Left renal cortex interstitium (tissue), 4 donors: ENCODE results near the gene USP6NL. TPM values are rescaled to one million over a fixed set of nuclear protein-coding genes. Genes with fewer than 3 reads are reported as not detected.

ENCODE experiments used
- DNase-seq, 4 donors: peaks; one replicate each; pipeline ENCODE4 v3.0.0-alpha.2; 2013; ENCODE audit warnings: low read depth in 4 of 4, low spot score in 2 of 4, missing footprints in 1 of 4
- polyA plus RNA-seq, 4 donors: library from polyadenylated mRNA; unstranded; fragments of 120-200 nt; gene quantifications; one replicate each; pipeline ENCODE4 v1.2.1, GENCODE V29; 2013; ENCODE audit not compliant: insufficient read length in 4 of 4

USP6NL gene
- polyA plus RNA-seq, 4 donors: 26.1 to 30.3 (median 27.4) TPM

DNA sequence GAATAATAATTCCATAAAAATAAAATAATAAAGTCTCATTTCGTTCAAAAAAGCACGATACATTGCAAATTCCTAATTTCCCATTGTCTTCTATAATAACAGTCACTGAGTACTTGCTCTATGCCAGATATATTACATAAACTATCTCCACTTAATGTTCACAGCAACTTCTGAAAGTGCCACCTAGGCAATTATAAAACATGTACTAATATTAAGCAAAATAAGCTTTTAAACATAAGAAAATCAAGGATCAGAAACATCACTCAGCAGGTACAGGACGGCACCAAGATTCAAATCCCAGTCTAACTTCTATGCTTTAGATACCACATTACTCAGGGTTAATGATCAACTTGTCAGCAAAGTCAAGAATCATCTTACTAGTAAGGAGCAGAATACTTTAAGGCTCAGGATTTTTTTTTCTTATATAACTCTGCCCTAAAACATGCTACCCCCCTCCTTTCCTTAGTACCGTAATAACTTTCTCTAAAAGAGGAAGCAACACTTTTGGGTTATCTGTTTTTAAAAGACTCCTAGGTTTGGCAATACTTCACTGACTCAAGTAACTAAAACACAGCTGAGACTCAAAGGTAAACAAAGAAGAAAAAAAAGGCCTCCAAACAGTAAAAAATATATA, 51.3 kb downstream of the USP6NL start:
- DNase-seq: peak in 1 of 4 donors; percentile 33

DNA sequence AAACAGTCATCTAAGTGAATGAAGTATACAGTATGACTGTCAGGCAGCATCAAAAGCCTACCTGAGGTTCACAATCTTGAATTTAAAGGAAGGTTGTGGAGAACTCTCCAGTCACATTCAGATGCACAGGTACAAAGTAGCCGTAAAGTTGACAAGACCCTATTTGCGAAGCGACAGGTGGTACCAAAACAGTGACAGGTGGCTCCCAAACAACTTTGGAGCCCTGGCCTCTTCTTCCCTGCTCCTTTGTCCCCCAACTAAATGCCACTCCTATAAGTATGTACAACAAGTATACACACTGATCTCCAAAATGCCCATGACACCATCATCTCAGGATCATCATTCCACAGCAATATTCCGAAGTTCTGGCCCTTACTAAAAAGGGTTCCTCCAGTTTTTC, 53.5 kb downstream of the USP6NL start:
- DNase-seq: no peak

DNA sequence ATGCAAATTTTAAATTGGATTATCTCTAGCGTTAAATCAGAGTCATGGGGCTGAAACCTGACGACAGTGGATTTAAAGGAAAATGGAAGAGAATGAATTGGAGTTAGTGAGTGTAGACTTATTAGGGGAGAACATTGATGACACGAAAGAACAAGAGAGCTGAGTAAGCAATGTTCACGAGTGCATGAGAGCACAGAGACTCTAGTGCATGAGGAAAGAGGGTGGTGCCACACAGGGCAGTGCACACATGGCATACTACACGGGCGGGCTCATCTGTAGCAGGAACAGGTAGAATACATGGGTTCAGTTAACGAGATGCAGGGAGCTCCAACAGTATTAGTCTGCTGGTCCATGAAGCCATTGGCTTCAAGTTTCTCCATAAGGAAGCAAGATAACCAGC, 53.9 kb downstream of the USP6NL start:
- no peak for DNase-seq

DNA sequence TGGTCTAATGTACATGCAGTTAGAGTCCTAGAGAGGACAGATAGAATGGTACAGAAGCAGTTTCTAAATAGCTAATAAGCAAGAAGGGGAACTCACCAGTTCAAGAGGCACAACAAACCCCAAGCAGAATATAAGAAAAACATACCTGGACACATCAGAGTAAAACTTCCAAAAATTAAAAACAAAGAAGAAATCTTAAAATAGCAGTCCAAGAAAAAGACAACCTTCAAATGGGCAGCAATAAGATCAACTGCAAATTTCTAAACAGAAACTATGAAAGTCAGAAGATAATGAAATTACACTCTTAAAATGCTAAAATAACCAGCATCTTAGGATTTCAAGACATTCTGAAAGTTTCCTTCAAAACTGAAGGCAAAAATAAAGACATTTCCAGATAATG, 55.9 kb downstream of the USP6NL start:
- no peak for DNase-seq

DNA sequence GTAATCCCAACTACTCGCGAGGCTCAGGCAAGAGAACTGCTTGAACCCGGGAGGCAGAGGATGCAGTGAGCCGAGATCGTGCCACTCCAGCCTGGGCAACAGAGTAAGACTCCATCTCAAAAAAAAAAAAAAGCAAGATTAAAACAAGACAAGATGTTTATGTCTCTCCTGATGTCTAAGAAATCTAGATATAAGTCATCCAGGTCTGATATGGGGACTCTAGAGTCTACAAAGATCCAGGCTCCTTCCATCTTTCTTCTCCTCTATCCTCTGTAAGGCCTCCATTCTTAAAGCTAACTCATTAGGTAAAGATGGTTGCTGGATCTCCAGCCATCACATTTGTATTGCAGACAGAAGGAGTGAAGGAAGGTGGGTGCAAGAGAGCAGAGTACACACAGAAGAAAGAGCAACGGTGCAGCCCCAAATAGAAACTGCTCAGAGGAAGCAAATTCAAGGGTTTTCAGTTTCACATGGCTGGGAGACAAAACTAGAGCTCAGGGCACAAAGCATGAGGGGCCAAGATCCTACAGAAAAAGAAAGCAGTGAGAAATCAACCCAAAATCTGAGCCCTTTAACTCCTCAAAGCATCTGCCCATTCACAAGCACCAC, 57.6 kb downstream of the USP6NL start:
- no peak for DNase-seq

DNA sequence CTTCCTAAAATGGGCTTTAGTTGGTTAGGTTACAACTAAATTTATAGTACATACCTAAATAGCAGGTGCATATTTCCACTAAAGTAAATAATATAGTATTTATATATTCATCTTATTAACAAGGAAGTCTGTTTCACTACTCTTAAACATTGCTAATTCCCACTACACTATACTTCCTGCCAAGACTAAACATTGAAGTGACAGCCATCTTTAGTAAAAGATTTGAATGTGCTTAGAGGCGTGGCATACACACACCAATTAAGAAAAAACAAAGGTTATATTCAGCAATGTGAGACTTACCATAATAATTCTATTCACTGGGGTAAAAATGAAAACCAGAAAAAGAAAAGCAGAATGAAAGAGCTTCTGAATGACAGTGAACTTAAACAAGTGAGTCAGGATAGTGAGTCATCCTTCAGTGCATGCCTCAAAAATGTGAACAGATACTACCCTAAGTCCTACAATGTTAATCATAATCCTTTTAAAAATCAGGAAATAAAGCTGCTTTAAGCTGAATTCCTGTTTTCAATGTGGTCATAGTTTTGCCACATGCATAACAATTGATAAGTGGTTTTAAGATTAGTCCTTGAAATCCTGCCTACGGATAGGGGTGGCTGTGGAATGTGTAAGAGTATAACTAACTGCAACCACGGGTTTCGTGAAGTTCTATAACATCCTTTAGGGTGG, 59.4 kb downstream of the USP6NL start:
- no peak for DNase-seq

DNA sequence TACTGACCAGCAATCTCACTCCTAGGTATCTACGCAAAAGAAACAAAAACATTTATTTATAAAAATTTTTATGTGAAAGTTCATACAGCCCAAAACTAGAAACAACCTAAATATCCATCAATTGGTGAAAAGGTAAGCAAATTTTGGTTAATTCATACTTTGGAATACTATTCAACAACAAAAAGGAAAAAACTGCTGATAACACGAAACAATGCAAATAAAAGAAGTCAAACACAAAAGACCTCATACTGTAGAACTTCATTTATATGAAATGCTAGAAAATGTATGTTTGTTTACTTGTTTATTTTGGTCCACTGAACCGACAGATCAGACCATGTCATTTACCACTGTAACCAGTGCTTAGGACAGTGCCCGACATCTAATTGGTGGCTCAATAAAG, 60.3 kb downstream of the USP6NL start:
- no peak for DNase-seq

DNA sequence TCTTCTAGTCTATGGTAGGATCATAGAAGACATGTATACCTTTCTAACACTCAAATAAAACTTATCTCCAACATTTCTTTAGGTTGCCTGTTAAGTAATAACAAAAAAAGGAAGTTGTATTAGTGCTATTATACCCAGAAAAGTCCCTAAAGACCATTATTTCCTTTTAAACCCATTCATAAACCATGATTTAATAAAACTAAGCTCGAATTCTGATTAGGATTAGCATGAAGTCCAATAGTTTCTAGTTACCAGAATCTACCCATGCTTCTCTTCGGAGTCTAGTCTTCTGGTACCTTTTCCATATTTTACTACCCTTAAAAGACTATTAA, 62.7 kb downstream of the USP6NL start:
- no peak for DNase-seq

DNA sequence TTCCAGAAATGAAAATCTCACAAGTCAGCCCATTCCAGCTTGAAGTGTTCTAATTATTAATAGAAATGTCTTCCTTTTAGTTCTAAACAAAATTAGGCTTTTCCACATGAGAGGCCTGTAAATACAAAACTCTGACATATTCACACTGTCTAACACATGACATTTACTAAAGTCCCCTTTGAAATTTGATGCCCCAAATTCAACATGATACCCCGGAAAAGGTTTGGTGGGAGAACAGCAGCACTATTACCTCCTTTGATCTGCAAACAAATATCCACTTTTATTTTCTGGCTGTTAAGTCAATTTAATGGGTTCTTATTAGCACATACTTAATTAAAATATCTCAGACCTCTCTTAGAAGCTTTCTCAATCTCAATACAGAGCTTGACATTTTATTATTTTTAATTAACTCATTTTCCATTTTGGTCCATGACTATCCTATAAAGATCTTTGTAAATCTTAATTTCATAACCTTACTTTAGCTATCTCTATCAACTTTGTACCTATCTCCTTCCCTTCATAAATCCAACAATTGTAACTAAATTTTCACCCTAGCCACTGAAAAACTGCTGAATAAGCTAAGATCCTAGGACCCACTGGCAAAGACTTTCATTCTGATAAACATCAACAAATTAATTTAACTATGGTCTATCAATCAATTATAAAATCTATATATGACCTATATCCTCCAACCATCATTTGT, 63.2 kb downstream of the USP6NL start:
- peak in 1 of 4 donors; percentile 38 for DNase-seq

DNA sequence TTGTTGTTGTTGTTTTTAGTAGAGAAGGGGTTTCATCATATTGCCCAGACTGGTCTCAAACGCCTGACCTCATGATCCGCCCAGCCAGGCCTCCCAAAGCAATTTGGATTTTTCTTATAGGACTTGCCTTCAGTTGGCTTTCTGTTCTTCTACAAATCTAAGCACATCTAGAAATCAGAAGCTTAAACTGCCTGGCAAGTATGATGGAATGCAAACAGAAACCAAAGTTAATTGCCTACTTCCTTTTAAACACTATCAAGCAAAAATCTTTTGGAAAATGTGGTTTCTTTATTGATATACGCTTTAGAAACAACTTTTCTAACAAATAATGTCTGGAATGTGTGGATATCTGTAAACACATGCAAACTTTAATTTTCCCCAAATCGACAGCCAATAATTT, 64.9 kb downstream of the USP6NL start:
- no peak for DNase-seq

DNA sequence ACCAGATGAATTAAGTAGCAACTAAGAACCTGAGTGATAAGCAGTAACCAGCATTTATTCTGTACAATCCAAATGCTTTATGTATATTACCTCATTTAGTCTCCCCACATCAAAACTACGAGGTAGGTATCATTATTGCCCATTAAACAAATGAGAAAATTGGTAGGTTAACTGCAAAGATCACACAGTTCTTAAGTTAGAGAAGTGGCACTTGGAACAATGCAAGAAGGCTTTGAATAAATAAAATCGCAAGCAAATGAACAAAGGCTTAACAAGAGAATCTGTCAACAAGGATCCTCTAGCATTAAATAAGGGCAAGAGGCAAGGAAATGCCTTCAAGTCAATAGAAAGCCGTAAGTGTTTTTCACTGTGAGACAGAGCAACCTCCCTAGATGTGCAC, 70.2 kb downstream of the USP6NL start:
- no peak for DNase-seq

DNA sequence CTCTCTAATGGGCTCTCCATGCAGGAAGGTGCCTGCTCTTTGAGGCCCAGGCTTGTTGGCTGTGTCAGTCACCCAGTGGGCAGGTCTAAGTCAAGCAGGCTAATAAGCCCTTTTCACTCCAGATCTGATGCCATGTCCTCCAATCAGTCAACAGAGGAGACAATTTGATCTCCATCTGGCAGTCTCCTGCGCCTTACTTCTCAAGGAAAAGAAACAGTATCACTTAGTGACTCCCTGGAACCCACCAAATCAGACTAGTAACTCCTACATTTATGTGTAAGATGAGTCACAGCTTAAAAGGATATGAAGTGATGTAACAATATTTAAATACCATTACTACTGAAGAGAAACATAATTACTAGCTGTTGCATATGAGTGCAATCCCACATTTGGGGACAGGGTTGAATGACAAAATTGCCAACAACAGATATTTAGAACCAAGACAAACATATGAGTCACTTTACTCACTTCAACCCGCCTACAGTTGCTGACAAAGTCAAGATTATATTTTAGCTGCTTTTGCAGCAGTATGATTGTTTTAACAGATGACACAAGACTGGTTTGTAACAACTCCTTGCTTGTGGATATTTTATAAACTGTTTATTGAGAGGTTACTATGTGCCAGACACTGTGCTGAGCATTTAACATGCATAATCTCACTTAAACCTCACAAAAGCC, 72.1 kb downstream of the USP6NL start:
- DNase-seq: no peak

DNA sequence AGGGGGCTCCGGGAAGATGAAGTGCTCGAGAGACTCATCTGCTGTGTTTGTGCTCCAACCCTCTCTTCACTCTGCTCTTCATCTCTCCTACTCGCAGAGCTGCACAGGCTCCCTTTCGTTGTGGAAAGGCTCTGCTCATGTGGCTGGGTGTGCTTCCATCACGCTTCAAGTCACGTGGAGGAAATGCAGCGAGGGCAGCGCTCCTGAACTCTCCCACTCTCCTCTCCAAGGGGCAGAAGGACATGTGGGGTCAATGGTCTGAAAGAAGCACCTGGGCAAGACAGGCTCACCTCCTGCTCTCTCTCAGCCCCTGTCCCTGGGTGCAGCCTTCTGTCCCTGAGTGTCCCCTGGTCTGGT, 72.6 kb downstream of the USP6NL start:
- no peak for DNase-seq

DNA sequence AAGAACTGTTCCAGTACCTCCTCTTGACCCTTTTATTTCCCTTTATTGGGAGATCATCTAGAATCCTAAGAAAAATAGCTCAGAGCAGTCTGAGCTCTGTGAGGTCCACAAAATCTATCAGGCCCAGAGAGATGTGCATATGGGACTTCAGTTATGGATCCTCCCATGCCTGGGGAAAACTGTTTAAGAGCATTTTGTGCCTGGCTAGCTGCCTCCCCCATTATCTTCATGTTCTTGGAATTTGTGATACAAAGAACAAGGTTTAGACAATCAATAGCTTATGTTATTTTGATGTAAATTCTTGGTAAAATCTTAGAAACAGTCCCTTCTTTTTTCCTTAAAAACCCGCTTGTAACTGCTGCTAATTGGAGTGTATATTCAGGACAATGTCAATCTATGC, 75.2 kb downstream of the USP6NL start:
- no peak for DNase-seq

DNA sequence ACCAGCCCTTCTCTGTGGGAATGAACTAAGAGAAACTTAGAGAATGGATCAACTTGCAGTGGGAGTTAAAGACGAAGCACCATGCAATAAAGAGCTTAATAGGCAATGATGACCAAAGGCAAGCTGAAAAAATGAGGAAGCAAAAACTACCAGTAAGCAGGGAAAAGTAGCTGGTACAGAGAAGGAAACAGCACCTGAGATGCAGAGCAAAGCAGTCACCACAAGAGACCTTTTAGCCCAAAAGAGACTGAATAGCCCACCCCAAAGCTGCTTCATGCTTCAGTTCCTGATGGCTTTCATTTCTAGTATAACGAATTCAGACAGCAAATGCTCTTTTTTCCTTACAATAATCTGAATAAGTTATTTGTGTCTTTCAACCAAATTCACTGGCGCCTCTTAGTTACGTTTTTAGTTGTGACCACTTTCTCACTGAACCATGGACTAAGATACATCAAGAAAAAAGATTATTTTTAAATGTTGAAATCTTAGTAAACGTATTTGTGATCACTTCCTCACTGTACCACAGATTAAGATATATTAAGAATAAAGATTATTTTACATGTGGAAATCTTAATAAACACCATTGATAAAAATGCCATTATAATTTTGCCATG, 76.0 kb downstream of the USP6NL start:
- DNase-seq: no peak

DNA sequence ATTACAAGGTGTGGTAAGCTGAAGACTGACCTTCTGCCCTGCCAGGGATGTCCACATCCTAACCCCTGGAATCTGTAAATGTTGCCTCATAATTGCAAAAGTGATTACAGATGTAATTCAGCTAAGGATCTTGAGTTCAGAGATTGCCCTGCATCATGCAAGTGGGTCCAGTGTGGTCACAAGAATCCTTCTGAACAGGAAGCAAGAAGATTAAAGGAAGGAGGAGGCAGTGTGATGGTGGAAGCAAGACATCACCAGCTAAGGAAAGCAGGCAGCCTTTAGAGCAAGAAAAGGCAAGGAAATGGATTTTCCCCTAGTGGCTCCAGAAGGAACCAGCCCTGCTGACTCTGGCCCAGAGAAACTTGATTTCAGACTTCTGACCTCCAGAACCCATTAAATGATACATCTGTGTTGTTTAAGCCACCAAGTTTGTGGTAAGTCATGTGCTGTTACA, 78.1 kb downstream of the USP6NL start:
- DNase-seq: no peak

DNA sequence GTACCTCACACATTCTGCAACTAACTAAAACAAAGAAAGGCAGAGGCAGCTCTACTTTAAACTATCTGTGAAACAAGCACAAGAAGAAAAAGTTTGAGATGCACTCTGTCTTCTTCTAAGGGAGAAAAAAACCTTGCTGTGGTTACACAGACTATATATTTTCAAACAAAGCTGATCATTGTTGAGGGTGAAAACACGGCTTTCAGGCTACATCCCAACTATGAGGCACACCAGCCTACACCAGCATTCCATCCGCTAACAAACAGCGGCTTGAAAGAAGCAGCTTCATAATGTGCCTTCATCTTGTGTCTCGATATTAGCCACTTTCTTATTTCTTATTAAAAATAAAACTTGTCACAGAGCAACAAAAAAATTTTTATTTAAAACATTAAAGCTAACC, 79.1 kb downstream of the USP6NL start:
- no peak for DNase-seq

DNA sequence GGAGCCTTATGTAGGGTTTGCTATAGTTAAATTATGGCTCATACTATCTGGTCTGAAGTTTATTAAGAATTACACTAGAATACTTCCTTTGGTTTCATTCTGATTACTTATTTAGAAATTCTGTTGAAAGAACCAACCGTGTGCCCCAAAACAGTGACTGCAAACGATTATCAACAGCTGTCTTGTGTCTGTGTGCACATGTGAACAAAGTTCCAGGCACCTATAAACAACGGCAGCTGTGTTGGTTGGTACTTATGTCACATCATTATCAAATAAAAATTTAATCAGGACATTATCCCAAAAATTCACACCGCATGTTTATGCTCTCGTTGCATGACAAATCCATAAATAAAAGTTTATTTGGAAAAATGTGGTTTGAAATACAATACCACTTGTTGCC, 80.6 kb downstream of the USP6NL start:
- no peak for DNase-seq

DNA sequence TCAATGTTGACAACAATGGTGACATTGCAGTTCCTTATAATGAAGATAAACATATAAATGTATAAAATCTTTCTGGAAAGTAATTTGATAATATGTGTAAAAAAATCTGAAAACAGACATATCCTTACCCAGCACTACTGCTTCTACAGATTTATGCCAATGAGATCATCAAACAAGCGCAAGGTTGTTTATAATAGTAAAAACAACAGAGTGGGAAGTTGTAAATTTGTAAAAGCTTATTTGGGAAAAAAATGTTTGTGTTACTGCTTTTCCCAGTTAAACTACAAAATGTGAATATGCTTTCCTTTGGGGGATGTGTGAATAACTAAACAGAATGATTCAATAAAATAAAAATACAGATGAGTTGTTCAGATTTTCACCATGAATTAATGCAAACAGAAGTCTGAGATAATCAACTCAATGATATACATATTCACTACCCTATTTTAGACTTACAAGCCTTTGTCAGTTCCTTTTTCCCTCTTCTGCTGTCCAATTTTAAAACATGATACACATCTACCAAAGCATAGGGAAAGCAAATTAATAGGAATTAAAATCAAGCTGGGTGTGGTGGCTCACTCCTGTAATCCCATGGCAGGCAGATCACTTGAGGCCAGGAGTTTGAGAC, 82.1 kb downstream of the USP6NL start:
- no peak for DNase-seq

DNA sequence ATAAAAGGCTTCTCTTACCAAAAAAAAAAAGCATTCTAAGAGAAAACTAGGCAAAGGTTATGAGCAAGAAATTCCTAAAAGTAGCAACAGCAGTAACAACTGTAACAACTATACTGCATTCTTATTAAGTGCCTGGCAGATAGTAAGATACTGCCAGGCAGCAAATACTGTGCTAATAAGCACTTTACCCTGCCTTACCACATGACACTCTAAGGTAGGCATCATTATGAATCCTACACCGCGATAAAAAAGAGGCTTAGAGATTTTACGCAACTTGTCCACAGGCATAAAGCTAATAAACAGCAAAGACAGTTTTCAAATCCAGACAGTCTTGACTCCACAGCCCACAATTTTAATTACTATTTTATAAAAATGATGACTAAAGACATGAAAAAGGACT, 83.2 kb downstream of the USP6NL start:
- no peak for DNase-seq
